Activated T-helper 1 cell treated with anti-CD3 and anti-CD28 coated beads, Interleukin-12 subunit alpha, Interleukin-12 subunit beta, Interleukin-2, Interleukin-4 antibody, amounts not matched to agents 30 ng/mL and 10 ng/mL and 1 ng/mL, durations not matched to agents 14 hours and 24 hours and 36 hours (primary cell): ENCODE results near the gene RBP5. TPM values are rescaled to one million over a fixed set of nuclear protein-coding genes. Genes with fewer than 3 reads are reported as not detected.

Experiments
- DNase-seq: peaks from one replicate; pipeline ENCODE4 v3.0.0; 2021; ENCODE audit warnings: low spot score
- H3K27ac Mint-ChIP-seq: one replicate; pipeline ENCODE4 v1.8.0; 2021; ENCODE audit warnings: mild to moderate bottlenecking, mixed read lengths
- H3K27me3 Mint-ChIP-seq: one replicate; pipeline ENCODE4 v1.8.0; 2022; ENCODE audit warnings: mild to moderate bottlenecking, moderate library complexity, mixed read lengths; ENCODE audit not compliant: insufficient read depth
- H3K36me3 Mint-ChIP-seq: one replicate; pipeline ENCODE4 v1.8.0; 2021; ENCODE audit warnings: low read depth, mixed read lengths
- H3K4me1 Mint-ChIP-seq: one replicate; pipeline ENCODE4 v1.8.0; 2021; ENCODE audit warnings: low read depth, mixed read lengths
- H3K4me3 Mint-ChIP-seq: one replicate; pipeline ENCODE4 v1.8.0; 2021; ENCODE audit warnings: mild to moderate bottlenecking, moderate library complexity, mixed read lengths
- H3K9me3 Mint-ChIP-seq: one replicate; pipeline ENCODE4 v1.8.0; 2021; ENCODE audit warnings: mixed read lengths
- intact Hi-C: fragments of 100-400 bp; cut with micrococcal nuclease; formaldehyde crosslinking; loops from one replicate; pipeline ENCODE4 v1.15.1; 2024
- total RNA-seq: library from RNA; stranded (reverse); gene quantifications from 2 replicates; pipeline ENCODE4 v1.2.3, GENCODE V29; 2022

The RBP5 gene
- total RNA-seq, 1 donor from 2014 or later: not detected

- Mint-ChIP-seq H3K9me3 (no peaks in the 10 kb centered on the region), H3K36me3 (peaks cover 48% of the 10 kb centered on the region), H3K4me3 (no peak overlapping the region), H3K27me3 (no peaks in the 10 kb centered on the region), H3K27ac (no peak overlapping the region), H3K4me1 (peaks cover 6% of the 10 kb centered on the region)
- DNase-seq: no peak
- intact Hi-C loops: loop anchor here (1.0 to 2.0 kb wide), 3 partner anchors 46 to 495 kb away; partner anchors contain the start of gene PEX5
Measured at GRCh38 chr12:7142809-7143465, 14.2 kb upstream of the RBP5 start.

GRCh38 chr12:7142056-7142644 is 13.5 kb upstream of the RBP5 start:
- Mint-ChIP-seq H3K27me3 (no peaks in the 10 kb centered on the region), H3K4me3 (no peak overlapping the region), H3K27ac (peak overlapping the region; percentile 24), H3K4me1 (peaks cover 6% of the 10 kb centered on the region), H3K9me3 (no peaks in the 10 kb centered on the region), H3K36me3 (peaks cover 55% of the 10 kb centered on the region)
- DNase-seq: peak; percentile 32
- intact Hi-C loops: loop anchor here (1.0 to 2.0 kb wide), 3 partner anchors 47 to 496 kb away; partner anchors contain the start of gene PEX5

- Mint-ChIP-seq H3K27me3 (no peaks in the 10 kb centered on the region), H3K4me1 (peaks cover 6% of the 10 kb centered on the region), H3K27ac (no peak overlapping the region), H3K4me3 (no peak overlapping the region), H3K36me3 (peaks cover 53% of the 10 kb centered on the region), H3K9me3 (no peaks in the 10 kb centered on the region)
- DNase-seq: no peak
- intact Hi-C loops: loop anchor here (1.0 to 2.0 kb wide), 3 partner anchors 48 to 497 kb away; partner anchors contain the start of gene PEX5
Measured at GRCh38 chr12:7141351-7142005, 12.8 kb upstream of the RBP5 start.

- Mint-ChIP-seq H3K36me3 (peaks cover 63% of the 10 kb centered on the region), H3K4me1 (peaks cover 6% of the 10 kb centered on the region), H3K4me3 (no peak overlapping the region), H3K9me3 (no peaks in the 10 kb centered on the region), H3K27ac (no peak overlapping the region), H3K27me3 (no peaks in the 10 kb centered on the region)
- intact Hi-C loops: no loop called here
- no peak for DNase-seq
Measured at GRCh38 chr12:7139200-7139599, 10.5 kb upstream of the RBP5 start.

- no peak overlapping the region for H3K27ac Mint-ChIP-seq
- peaks cover 67% of the 10 kb centered on the region for H3K36me3 Mint-ChIP-seq
- H3K4me3 Mint-ChIP-seq: no peak overlapping the region
- H3K4me1 Mint-ChIP-seq: peaks cover 7% of the 10 kb centered on the region
- DNase-seq: no peak
- intact Hi-C loops: no loop called here
- H3K27me3 Mint-ChIP-seq: no peaks in the 10 kb centered on the region
- H3K9me3 Mint-ChIP-seq: no peaks in the 10 kb centered on the region
Measured at GRCh38 chr12:7137908-7138307, 9.2 kb upstream of the RBP5 start.

GRCh38 chr12:7136676-7137075 is 8.0 kb upstream of the RBP5 start:
- no peak overlapping the region for H3K4me3 Mint-ChIP-seq
- no peaks in the 10 kb centered on the region for H3K9me3 Mint-ChIP-seq
- H3K36me3 Mint-ChIP-seq: peaks cover 63% of the 10 kb centered on the region

GRCh38 chr12:7136071-7136470 is 7.4 kb upstream of the RBP5 start:
- Mint-ChIP-seq H3K9me3 (no peaks in the 10 kb centered on the region), H3K27me3 (no peaks in the 10 kb centered on the region), H3K4me1 (peaks cover 26% of the 10 kb centered on the region), H3K4me3 (no peak overlapping the region), H3K27ac (no peak overlapping the region), H3K36me3 (peaks cover 57% of the 10 kb centered on the region)
- DNase-seq: no peak
- intact Hi-C loops: no loop called here

More at GRCh38 chr12:7136676-7137075, 8.0 kb upstream of the RBP5 start:
- intact Hi-C loops: no loop called here
- no peak for DNase-seq
- Mint-ChIP-seq H3K4me1 (peaks cover 20% of the 10 kb centered on the region), H3K27me3 (no peaks in the 10 kb centered on the region), H3K27ac (no peak overlapping the region)

- Mint-ChIP-seq H3K9me3 (no peaks in the 10 kb centered on the region), H3K27ac (peak overlapping the region; percentile 15), H3K4me1 (peaks cover 33% of the 10 kb centered on the region), H3K36me3 (peaks cover 52% of the 10 kb centered on the region), H3K27me3 (no peaks in the 10 kb centered on the region), H3K4me3 (no peak overlapping the region)
- intact Hi-C loops: loop anchor here (5.0 kb wide), 1 partner anchor 642 kb away; the partner anchor contains the start of genes MRPL51 and NCAPD2
- DNase-seq: no peak
Measured at GRCh38 chr12:7134396-7135166, 5.9 kb upstream of the RBP5 start.

- Mint-ChIP-seq H3K9me3 (no peaks in the 10 kb centered on the region), H3K27ac (peak overlapping the region; percentile 91), H3K36me3 (peaks cover 34% of the 10 kb centered on the region), H3K27me3 (no peaks in the 10 kb centered on the region), H3K4me1 (peaks cover 37% of the 10 kb centered on the region), H3K4me3 (peak overlapping the region; percentile 96)
- DNase-seq: peak; percentile 30
- intact Hi-C loops: loop anchor here (1.0 to 5.0 kb wide), 2 partner anchors 18 to 639 kb away; partner anchors contain the start of genes MRPL51 and NCAPD2
Measured at GRCh38 chr12:7131502-7131866, 2.8 kb upstream of the RBP5 start.

GRCh38 chr12:7130701-7131501 is 2.2 kb upstream of the RBP5 start:
- H3K4me1 Mint-ChIP-seq: peaks cover 37% of the 10 kb centered on the region
- H3K27ac Mint-ChIP-seq: peak overlapping the region; percentile 91
- peak; percentile 48 for DNase-seq
- H3K9me3 Mint-ChIP-seq: no peaks in the 10 kb centered on the region
- H3K36me3 Mint-ChIP-seq: peaks cover 33% of the 10 kb centered on the region
- no peaks in the 10 kb centered on the region for H3K27me3 Mint-ChIP-seq
- H3K4me3 Mint-ChIP-seq: peak overlapping the region; percentile 96
- intact Hi-C loops: loop anchor here (1.0 to 5.0 kb wide), 5 partner anchors 18 to 639 kb away; partner anchors contain the start of genes C1RL, LPCAT3, MRPL51 and NCAPD2

- Mint-ChIP-seq H3K9me3 (no peaks in the 10 kb centered on the region), H3K4me3 (peak within 1 kb of the TSS; percentile 96), H3K4me1 (peaks cover 37% of the 10 kb centered on the region), H3K27ac (peak within 1 kb of the TSS; percentile 91), H3K27me3 (no peaks in the 10 kb centered on the region), H3K36me3 (peaks cover 28% of the 10 kb centered on the region)
- peak; percentile 84 for DNase-seq
- intact Hi-C loops: loop anchor here (1.0 to 5.0 kb wide), 4 partner anchors 21 to 638 kb away; partner anchors contain the start of genes C1RL, LPCAT3, MRPL51 and NCAPD2
Measured at GRCh38 chr12:7129872-7130691, 1.4 kb upstream of the RBP5 start, which contains the start of gene CLSTN3. Gene CLSTN3, plus strand, starts transcription at chr12:7130371. Its CDS starts 278 bp downstream, at chr12:7130649.
